ENCODE measurements around the gene OPTN.

- no peak for TF ChIP-seq POLR2A (IDR thresholded peaks at IDR 0.05; ENCODE audit: low read depth, low read length)
- TF ChIP-seq NFYB (IDR thresholded peaks at IDR 0.05; ENCODE audit: insufficient read depth, low read depth, low read length), result no peak
- TF ChIP-seq YY1 (IDR thresholded peaks at IDR 0.05; ENCODE audit: low read depth, low read length), result peak; percentile 60
- no peak for TF ChIP-seq POLR2AphosphoS5 (IDR thresholded peaks at IDR 0.05; ENCODE audit: low read length)
- TF ChIP-seq CTCF (IDR thresholded peaks at IDR 0.05 in 2 of 3, conservative IDR thresholded peaks at IDR 0.05 in 1 of 3; ENCODE audit: control insufficient read depth in 2 of 3, extremely low read depth in 1 of 3, insufficient read depth in 1 of 3, low read depth in 3 of 3, low read length in 3 of 3), result peak; percentile 69 to 81 (median 74)
- no peak for TF ChIP-seq JUND (IDR thresholded peaks at IDR 0.05; ENCODE audit: low read depth, low read length)
- TF ChIP-seq SPI1 (IDR thresholded peaks at IDR 0.05; ENCODE audit: borderline replicate concordance, insufficient read depth, low read depth, low read length), result no peak
- TF ChIP-seq NKRF (conservative IDR thresholded peaks at IDR 0.05), result no peak
- TF ChIP-seq SIN3A (IDR thresholded peaks at IDR 0.05; ENCODE audit: low read depth, low read length), result no peak
- no peak for TF ChIP-seq TCF12 (IDR thresholded peaks at IDR 0.05; ENCODE audit: low read depth, low read length)
- TF ChIP-seq FOXK2 (IDR thresholded peaks at IDR 0.05), result no peak
- no peak for TF ChIP-seq MAX (IDR thresholded peaks at IDR 0.05; ENCODE audit: low read depth, low read length)
- TF ChIP-seq NFIC (IDR thresholded peaks at IDR 0.05; ENCODE audit: low read depth, low read length), result no peak
Observed at GRCh38 chr10:13074563-13075451, 25.2 kb upstream of the OPTN start.
